ENCODE measurements around the gene SGSH. TPM values are rescaled to one million over a fixed set of nuclear protein-coding genes. Genes with fewer than 3 reads are reported as not detected.
"Not testable (repeated sequence)": the region's sequence is repeated elsewhere in the genome, so short reads cannot be mapped to it uniquely, and the experiment has no call there.

Gene SGSH
- total RNA-seq, 2 donors from 2014 or later: 40.4 to 42.5 TPM

GRCh38 chr17:80244871-80245509, 24.9 kb upstream of the SGSH start:
- Histone ChIP-seq H3K9ac (ENCODE audit: extremely low read depth, low read length, poor library complexity, severe bottlenecking) (no peak overlapping the region), H3K36me3 (ENCODE audit: control insufficient read depth, insufficient read depth, low read length) (peaks cover 47% of the 10 kb centered on the region), H3K9me3 (ENCODE audit: control insufficient read depth, low read length) (no peaks in the 10 kb centered on the region), H3K27me3 (ENCODE audit: control insufficient read depth, insufficient read depth, low read length, poor library complexity, severe bottlenecking) (no peaks in the 10 kb centered on the region), H3K4me3 (ENCODE audit: low read length) (no peak overlapping the region), H3K27ac (ENCODE audit: low read depth, low read length) (peak overlapping the region; percentile 32), H3K4me1 (ENCODE audit: control insufficient read depth, insufficient read depth, low read length) (no peaks in the 10 kb centered on the region)
- TF ChIP-seq CTCF (conservative IDR thresholded peaks at IDR 0.05): no peak
- peaks cover 48% of the 10 kb centered on the region for H3K36me3 Mint-ChIP-seq (ENCODE audit: low read depth)
- WGBS, 2 experiments (ENCODE audit: insufficient coverage in 1 of 2, insufficient read length in 1 of 2): 94% methylated on average over 19 to 22 of the region's 22 CpGs
- H3K27me3 Mint-ChIP-seq (ENCODE audit: insufficient read depth): no peaks in the 10 kb centered on the region
- no peaks in the 10 kb centered on the region for H3K4me1 Mint-ChIP-seq
- H3K4me3 Mint-ChIP-seq: no peak overlapping the region
- peak overlapping the region; percentile 13 for H3K27ac Mint-ChIP-seq
- H3K9me3 Mint-ChIP-seq: no peaks in the 10 kb centered on the region
- DNase-seq: no peak

GRCh38 chr17:80244448-80244847, 24.3 kb upstream of the SGSH start:
- DNase-seq; H3K9ac ChIP-seq (ENCODE audit: extremely low read depth, low read length, poor library complexity, severe bottlenecking); H3K4me1 Mint-ChIP-seq; H3K27me3 Mint-ChIP-seq (ENCODE audit: insufficient read depth); H3K4me1 ChIP-seq (ENCODE audit: control insufficient read depth, insufficient read depth, low read length); H3K27ac ChIP-seq (ENCODE audit: low read depth, low read length); H3K9me3 ChIP-seq (ENCODE audit: control insufficient read depth, low read length); H3K27me3 ChIP-seq (ENCODE audit: control insufficient read depth, insufficient read depth, low read length, poor library complexity, severe bottlenecking); H3K9me3 Mint-ChIP-seq; H3K27ac Mint-ChIP-seq; H3K4me3 ChIP-seq (ENCODE audit: low read length); H3K4me3 Mint-ChIP-seq: not testable (repeated sequence)
- H3K36me3 ChIP-seq (ENCODE audit: control insufficient read depth, insufficient read depth, low read length): peaks cover 47% of the 10 kb centered on the region
- H3K36me3 Mint-ChIP-seq (ENCODE audit: low read depth): peaks cover 48% of the 10 kb centered on the region
- 96 to 100% methylated on average over 4 to 6 of the region's 6 CpGs for WGBS, 2 experiments (ENCODE audit: insufficient coverage in 1 of 2, insufficient read length in 1 of 2)

GRCh38 chr17:80243526-80244433, 23.6 kb upstream of the SGSH start:
- no peaks in the 10 kb centered on the region for H3K27me3 Mint-ChIP-seq (ENCODE audit: insufficient read depth)
- H3K36me3 Mint-ChIP-seq (ENCODE audit: low read depth): peaks cover 46% of the 10 kb centered on the region
- Histone ChIP-seq H3K9me3 (ENCODE audit: control insufficient read depth, low read length) (no peaks in the 10 kb centered on the region), H3K4me1 (ENCODE audit: control insufficient read depth, insufficient read depth, low read length) (no peaks in the 10 kb centered on the region), H3K27ac (ENCODE audit: low read depth, low read length) (no peak overlapping the region), H3K36me3 (ENCODE audit: control insufficient read depth, insufficient read depth, low read length) (peaks cover 45% of the 10 kb centered on the region), H3K4me3 (ENCODE audit: low read length) (no peak overlapping the region), H3K9ac (ENCODE audit: extremely low read depth, low read length, poor library complexity, severe bottlenecking) (no peak overlapping the region), H3K27me3 (ENCODE audit: control insufficient read depth, insufficient read depth, low read length, poor library complexity, severe bottlenecking) (no peaks in the 10 kb centered on the region)
- no peak overlapping the region for H3K4me3 Mint-ChIP-seq
- no peak for TF ChIP-seq CTCF (conservative IDR thresholded peaks at IDR 0.05)
- H3K4me1 Mint-ChIP-seq: no peaks in the 10 kb centered on the region
- DNase-seq: no peak
- WGBS, 2 experiments (ENCODE audit: insufficient coverage in 1 of 2, insufficient read length in 1 of 2): 93 to 95% methylated on average over 22 to 26 of the region's 26 CpGs
- H3K27ac Mint-ChIP-seq: no peak overlapping the region
- H3K9me3 Mint-ChIP-seq: no peaks in the 10 kb centered on the region
